GM20431 (cell line): ENCODE measurements around the gene SEMA3E.
"Not testable (repeated sequence)": the region's sequence is repeated elsewhere in the genome, so short reads cannot be mapped to it uniquely, and the experiment has no call there.

Experiments
- in situ Hi-C: fragments of 300-500 bp; cut with MseI, MboI; formaldehyde crosslinking; loops from one replicate; pipeline ENCODE4 v1.15.0; 2020; ENCODE audit warnings: low sequenced_read_pairs; ENCODE audit not compliant: unreplicated experiment

SEMA3E gene

DNA sequence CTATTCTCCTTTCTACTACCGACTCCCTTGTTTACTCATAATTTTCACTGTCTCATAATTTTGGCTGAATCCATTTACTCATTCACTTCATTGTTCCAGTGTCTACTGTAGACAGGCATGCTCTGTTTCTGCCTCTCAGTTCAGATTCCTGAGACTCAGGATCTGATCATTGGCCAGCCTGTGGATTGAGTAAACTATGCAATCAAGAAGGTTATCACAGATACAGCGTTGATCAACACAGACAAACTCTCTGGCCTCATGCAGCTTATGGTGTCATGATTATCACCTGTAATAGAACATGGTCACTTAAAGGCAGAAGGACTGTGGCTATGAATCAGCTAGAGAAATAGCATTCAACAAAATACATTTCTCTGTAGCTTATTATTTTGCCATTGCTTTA lies 86.0 kb downstream of the SEMA3E start:
- in situ Hi-C loops: no loop called here

DNA sequence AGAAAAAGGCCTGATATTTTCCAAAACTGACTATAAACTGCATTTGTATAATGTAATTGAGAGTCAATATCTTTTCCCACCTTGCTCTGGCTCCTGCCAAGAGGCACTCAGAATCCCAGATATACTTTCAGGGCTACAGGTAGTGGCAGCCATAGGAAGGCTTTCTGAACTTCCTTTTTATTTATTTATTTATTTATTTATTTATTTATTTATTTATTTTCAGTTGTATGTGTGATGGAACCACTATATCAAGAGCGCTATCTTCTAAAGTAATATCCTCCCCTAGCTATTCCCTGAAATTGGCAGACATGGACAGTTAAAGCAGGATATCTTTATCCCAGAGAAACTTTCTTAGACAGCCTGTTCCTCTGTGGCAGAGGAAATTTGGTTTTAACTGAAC lies 86.7 kb downstream of the SEMA3E start:
- in situ Hi-C loops: no loop called here

DNA sequence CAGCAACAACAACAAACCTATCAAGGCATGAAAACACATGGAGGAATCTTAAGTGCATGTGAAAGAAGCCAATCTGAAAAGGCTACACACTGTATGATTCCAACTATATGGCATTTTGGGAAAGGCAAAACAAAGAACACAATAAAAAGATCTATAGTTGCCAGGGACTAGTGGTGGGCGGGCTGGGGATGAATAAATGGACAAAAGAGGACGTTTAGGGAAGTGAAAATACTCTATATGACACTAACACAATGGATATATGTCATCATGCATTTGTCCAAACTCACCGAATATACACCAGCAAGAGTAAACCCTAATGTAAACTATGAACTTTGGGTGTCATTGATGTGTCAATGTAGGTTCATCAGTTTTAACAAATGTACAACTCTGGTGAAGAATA lies 89.1 kb downstream of the SEMA3E start:
- in situ Hi-C loops: no loop called here

DNA sequence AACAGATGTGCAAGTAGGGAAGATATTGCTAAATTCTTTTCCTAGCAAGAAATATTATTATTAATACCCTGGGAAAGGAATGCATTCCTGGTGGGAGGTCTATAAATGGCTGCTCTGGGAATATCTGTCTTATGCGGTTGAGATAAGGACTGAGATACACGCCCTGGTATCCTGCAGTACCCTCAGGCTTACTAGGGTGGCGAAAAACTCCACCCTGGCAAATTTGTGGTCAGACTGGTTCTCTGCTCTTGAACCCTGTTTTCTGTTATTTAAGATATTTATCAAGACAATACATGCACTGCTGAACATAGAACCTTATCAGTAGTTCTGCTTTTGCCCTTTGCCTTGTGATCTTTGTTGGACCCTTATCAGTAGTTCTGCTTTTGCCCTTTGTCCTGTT lies 96.4 kb downstream of the SEMA3E start:
- in situ Hi-C loops: not testable (repeated sequence)

DNA sequence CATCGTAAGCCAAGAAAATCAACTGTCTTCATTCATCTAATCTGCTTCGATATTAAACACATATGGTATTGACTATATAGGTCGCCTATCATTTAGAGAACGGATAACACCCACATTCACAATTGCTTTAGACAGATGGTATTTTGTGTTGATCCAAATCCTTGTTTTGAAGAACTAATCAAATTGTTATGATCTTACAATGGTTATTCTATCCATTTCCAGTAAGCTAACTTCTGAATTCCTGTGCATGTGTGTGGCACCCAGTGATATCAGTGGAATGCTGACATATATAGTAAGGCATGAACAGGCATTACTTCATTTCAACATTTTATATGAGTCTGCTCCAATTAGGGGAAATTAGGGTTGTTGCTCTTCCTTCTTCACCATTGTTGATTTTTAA lies 98.8 kb downstream of the SEMA3E start:
- in situ Hi-C loops: no loop called here

DNA sequence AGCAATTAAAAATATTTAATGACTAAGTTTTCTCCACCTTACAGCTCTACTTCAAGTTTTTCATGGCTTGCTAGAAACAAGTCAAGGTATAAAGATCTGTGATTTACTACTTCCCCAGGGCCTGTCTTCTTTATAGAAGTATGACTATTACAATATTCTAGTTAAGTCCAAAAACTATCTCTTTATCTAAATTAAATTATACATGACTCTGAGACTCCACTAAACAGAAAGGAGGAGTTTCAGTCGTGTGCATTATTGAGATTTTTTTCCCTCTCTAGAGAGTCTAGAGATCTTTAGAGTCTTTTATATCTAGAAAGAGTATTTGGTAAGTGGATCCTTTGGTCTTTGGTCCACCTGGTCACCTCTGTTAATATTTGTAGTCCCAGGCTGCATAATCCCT lies 100.7 kb downstream of the SEMA3E start:
- in situ Hi-C loops: no loop called here

DNA sequence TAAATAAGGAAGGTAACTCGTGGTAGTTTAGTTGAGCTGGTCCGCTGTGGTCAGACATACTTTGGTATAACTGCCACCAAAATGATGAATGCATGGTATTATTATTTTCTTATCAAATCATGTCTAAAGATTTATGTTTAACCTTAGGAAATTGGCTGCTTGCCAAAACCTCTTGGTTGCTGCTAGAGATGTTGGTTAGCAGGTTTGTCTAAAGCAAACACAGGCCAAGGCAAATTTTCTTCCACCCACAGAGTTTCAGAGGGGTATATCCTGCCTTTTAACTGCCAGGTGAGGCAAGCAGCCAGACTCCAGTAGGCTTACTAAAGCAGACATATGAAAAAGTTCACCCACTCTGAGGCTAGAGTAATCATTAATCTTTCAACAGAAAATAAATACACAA lies 101.4 kb downstream of the SEMA3E start:
- in situ Hi-C loops: no loop called here

DNA sequence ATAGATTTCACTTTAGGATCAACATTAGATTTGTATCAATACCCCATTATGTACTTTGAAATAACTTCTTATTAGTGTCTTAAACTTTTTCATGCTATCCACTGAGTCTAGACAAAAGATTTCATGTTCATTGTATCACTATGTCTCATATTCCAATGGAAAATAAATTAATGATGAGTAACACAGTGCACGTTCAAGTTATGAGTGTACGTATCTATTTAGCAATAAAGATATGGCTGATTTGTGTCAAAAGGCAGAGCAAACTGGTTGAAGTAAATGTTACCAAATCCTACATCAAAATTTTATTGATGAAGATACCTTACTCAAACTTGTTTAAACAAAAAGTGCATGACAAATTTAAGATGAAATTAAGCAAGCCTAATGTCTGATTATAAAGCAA lies 102.4 kb downstream of the SEMA3E start:
- in situ Hi-C loops: no loop called here

DNA sequence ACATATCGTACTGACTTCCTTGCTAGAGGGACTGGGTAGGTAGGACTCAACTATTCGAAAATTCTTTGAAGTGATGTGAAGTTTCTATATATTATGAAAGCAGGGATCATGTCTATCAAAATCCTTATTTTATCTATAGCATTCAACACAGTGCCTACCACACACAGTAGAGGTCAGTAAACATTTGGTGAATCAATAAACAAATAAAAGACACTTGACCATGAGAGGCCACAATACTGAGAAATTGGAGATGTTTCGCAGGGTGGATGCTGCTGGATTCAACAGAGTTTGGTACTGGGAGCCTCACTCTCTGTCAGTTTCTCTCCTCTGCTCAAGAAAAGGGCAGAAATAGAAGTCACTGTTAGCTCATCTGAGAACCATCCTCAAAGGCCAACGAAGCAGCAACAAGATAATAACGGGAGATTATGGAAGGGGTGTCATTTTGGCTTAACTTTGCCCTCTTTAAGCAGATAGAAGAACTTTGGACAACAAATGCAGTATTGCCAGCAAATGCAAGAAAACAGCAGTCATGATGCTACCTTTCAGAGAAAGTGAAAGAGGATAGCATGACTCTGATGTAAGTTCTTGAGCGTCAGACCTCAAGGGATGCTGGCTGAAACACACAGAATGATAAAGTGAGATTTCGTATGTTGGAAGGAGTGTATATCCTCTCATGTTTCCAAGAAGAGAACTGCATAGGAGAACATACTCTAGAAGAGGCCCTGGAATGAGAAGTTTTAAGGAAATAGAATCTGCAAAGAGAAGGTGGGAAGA lies 107.6 kb downstream of the SEMA3E start:
- in situ Hi-C loops: no loop called here

DNA sequence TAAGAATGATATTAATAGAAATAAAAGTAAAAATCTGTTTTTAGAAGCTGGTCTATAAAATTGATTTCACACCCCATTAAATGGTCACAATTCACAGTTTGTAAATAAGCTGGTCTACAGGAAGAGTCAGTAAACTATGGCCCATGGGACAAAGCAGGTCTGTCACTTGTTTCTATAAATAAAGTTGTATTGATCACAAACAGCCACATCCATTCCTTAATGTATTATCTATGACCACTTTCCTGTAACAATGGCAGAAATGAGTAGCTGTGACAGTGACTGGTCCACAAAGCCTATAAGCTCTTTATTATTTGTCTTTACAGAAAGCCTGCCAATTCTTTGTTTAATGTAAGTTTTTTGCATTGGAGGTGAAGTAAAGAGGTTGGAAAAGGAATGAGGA lies 114.5 kb downstream of the SEMA3E start:
- in situ Hi-C loops: no loop called here

DNA sequence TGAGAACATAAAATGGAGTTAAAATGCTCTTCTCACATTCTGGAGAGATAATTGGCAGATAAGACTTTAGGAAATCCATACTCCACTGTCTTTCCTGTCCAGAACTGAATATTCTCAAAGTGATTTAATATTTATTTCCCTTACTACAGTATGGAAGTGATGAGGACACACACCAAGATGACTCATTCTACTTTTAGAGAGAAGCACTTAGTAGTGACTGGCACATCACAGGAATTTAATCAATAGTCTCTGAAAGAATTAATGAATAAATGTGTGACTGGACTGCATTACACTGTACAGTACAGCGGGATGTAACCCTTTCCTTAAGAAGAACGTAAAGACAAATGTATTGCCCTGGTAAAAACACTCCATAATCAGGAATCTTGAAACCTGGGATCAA lies 116.7 kb downstream of the SEMA3E start:
- in situ Hi-C loops: no loop called here

DNA sequence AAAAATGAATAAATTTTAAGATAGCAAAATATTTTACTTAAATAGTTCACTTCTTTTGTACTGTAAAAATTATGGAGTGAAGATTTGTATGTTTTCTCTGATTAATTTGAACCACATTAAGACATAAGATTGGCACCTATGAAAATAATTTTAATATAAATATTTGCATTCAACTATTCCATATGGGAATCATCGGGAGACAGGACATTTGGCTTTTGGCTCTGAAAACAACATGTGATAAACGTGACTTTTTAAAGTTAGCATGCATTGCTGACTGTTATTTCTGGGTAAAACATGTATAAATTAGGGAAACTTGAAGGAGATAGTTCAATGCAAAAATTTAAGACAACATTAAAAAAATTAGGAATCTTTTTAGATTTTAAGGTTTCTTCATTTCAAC lies 117.2 kb downstream of the SEMA3E start:
- in situ Hi-C loops: no loop called here

DNA sequence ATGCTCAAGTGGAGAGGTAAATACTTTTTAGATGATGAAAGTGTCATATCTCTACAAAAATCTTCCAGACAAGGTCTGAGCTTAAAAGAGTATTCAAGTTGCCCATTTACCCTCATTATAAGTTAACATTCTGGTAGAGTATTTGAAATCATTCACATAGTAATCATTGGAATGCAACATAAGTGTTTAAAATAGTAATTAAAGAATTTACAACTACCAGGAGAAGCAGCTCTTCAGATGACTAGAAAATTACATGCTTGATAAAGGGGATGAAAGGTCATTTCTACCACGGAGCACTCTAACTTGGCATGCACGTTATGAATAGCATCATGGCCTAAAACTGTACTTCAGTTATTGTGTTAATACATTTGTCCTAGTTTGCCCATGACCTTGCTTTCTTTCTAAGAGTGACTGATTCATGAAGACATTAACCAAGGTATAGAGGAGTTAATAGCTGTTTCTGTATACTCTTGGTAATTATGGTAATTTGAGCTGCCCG lies 120.0 kb downstream of the SEMA3E start:
- in situ Hi-C loops: no loop called here

DNA sequence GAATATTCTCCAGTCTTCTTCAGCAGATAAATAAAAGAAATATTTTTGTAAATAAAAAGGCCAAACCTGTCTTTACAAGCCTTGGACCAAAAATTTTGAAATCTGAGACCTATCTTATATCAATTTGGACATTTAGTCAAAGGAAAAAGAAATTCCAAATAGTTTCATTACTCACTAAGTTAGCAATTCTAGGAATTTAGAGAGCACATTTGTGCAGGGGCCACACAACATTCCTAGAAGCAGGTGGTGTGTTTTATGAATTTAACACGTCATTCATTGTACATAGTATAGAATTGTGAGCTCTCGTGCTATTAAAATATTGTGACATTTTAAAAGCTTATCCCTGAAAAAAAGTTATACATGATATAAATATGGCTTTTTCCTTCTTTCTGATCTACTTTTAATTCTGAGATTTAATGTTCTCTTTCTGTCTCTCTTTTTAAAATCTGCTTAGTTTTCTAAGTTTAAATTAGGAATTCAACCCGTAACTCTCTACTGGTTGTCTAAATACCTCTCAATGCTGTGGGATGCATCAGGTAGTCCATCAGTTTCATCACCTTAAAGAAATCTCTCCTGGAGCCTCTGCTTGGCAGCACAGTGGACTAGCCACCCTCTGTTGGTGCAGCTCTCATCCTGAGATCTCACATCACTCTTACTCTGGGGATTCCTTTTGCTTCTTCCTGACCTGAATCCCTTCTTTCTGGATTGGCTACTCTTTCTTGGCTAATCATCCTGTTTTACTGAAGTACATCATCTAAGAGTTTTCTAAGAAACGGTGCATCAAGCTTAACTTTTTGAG lies 124.5 kb downstream of the SEMA3E start:
- in situ Hi-C loops: no loop called here

DNA sequence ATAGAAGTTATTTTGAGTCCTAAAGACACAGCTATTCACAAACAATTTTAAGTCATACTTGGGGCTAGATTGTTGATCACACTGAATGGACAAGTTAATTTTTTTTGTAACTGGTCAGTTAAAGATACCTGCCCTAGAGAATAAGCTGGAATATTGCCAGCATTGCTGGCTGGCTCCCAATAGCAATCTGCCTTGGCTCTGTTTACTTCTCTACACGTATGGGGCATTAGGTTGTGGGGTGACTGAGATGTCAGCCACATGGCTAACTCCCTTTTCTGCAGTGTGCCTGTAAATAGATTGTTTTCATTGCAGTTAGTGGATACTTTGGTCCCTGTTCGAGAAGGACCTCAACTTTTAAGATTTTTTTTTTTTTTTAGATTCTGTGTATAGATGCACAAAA lies 128.2 kb downstream of the SEMA3E start:
- in situ Hi-C loops: no loop called here

DNA sequence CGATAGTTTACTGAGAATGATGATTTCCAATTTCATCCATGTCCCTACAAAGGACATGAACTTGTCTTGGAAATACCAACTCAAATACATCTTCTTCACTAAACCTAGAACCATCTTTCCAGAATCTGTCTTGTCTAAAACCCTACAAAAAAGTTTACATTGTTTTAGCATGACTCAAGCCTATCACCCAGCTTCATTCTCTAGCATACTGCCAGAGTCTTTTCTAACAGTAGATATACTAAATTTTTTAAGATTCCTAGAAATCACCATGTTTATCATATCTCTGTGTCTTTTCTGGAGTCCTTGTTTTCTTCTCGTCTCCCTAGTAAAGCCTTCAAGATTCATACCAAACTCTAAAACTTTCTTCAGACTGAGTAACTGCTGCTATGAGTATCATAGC lies 129.7 kb downstream of the SEMA3E start:
- in situ Hi-C loops: no loop called here

DNA sequence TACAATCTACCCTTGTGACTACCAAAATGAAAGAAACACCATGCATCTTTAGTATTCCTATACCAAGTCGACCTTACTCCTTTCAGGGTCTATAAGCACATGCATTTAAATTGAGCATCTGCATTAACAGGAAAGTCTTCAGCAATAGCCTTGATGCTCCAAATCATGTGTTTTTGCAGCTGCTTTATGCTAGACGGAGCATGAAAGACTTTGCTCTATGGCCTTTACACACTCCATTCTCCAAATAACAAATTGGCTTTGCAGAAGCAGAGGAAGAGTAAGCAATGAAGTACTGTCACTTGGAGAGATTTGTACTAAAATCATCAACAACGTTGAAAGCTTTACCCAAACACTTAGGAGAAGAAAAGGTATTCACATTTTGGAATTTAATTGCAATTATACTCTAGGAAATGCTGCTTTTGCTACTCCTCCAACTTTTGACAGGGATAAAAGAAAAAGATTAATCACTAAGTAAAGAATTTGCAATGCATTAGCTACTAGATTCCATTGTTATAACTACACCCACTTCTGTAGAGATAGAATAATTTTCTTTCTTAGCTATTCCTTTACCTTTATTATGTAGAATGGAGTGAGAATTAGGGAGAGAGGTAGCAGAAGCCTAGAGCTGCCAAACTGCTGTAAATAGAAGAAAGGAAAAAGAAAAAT lies 131.8 kb downstream of the SEMA3E start:
- in situ Hi-C loops: no loop called here

DNA sequence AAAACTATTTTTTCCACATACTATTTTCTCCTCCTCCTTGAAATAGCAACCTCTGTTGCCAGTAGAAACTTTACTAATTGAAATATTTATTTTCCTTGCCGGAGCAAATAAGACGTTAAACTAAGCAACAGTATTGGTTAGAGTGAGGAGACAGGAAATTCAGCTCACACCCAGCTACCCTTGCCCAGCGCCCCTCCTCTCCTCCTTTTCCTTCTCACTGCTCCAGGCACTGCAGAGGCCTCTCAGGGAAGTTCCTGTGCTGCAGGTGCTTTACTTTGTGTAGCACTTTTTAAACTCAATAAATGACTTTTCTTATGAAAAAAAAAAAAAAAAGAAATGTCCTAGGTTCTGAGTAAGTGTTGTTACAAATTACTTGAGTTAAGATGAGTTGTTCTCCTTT lies 134.0 kb downstream of the SEMA3E start:
- in situ Hi-C loops: no loop called here

DNA sequence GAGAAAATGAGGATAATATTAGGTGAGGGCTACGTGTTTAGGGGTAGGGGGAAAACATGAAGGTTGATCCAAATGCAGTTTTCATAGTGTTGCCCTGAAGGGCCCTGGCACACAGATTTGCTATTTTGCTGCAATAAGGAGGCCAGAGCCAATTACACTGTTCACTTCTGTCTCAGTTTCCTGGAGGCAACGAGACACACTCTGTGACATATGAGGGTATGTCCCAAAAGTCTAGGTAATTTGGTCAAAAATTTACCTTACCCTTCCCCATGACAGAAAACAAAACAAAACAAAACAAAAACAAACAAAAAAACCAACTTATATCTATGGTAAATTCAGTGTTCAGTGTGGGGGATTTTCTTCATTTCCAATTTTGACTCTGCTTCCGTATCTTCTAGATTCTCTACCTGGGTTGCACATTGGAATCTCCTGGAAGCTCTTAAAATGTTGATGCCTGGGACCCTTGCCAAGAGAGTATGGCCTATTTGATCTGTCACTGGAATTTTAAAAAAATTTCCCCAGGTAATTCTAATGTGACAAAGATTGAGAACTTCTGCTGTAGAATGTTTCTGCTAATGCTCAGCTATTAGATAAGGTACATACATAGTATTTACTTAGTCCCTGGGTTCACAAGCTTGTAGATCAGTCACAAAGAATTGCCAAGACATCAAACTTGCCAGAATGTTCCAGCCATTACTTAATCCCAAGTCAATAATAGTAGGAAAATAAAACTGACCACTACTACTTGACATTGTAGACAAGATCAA lies 139.5 kb downstream of the SEMA3E start:
- in situ Hi-C loops: no loop called here

DNA sequence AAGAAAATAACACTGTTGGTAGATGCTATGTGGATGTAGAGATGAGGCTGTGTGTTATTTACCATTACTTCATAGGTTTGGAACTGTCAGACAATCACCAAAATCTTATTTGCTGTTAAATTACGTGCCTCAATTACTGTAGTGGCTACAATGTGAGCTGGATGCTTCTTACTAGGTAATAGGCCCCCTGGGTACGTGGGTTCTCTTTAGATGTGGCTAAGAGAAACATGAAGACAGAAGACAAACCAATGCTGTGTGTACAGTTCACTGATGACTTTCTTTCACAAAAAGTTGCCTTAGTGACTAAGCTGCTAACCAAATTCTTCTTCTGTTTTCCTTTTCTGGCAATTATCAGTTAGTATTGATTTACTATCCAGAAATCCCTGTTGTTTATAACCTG lies 144.6 kb downstream of the SEMA3E start:
- in situ Hi-C loops: no loop called here
